ENCODE results near the gene PSG7. TPM values are rescaled to one million over a fixed set of nuclear protein-coding genes. Genes with fewer than 3 reads are reported as not detected.
"Not testable (repeated sequence)": the region's sequence is repeated elsewhere in the genome, so short reads cannot be mapped to it uniquely, and the experiment has no call there.

PSG7 gene
- total RNA-seq, 8 experiments from 2014 or later, result 0.09 to 0.71 (median 0.22) TPM; not detected in 4

- H3K4me3 ChIP-seq; H3K27ac ChIP-seq; H3K4me1 ChIP-seq (replicated peaks in 1 of 2); ATAC-seq (replicated peaks in 6 of 8); in situ Hi-C loops (cut with MboI; ENCODE audit: low pct_unique_long_range_greater_than_20kb in 2 of 9, low sequenced_read_pairs in 9 of 9, unreplicated experiment in 9 of 9): not testable (repeated sequence)
- WGBS, 10 experiments, result 0 to 100% (median 33%) methylated on average over 1 to 4 of the region's 4 CpGs; no CpG with 5 or more reads in 4 of the 10 experiments
Observed at GRCh38 chr19:42900561-42900960, 36.4 kb downstream of the PSG7 start.

GRCh38 chr19:42899674-42900073 is 37.3 kb downstream of the PSG7 start:
- in situ Hi-C loops (cut with MboI; ENCODE audit: low pct_unique_long_range_greater_than_20kb in 2 of 9, low sequenced_read_pairs in 9 of 9, unreplicated experiment in 9 of 9), result not testable (repeated sequence)

GRCh38 chr19:42899110-42899509 is 37.9 kb downstream of the PSG7 start:
- in situ Hi-C loops (cut with MboI; ENCODE audit: low pct_unique_long_range_greater_than_20kb in 2 of 9, low sequenced_read_pairs in 9 of 9, unreplicated experiment in 9 of 9); ATAC-seq (replicated peaks in 6 of 8); H3K4me3 ChIP-seq; H3K27ac ChIP-seq; H3K4me1 ChIP-seq (replicated peaks in 1 of 2): not testable (repeated sequence)
- 38 to 80% (median 80%) methylated on average over 1 of the region's 1 CpG; no CpG with 5 or more reads in 5 of the 10 experiments for WGBS, 10 experiments

More at GRCh38 chr19:42899674-42900073, 37.3 kb downstream of the PSG7 start:
- not testable (repeated sequence) for H3K27ac ChIP-seq; H3K4me3 ChIP-seq; ATAC-seq (replicated peaks in 6 of 8); H3K4me1 ChIP-seq (replicated peaks in 1 of 2)
- 0 to 100% (median 65%) methylated on average over 1 to 9 of the region's 12 CpGs; no CpG with 5 or more reads in 4 of the 10 experiments for WGBS, 10 experiments

- H3K27ac ChIP-seq; in situ Hi-C loops (cut with MboI; ENCODE audit: low pct_unique_long_range_greater_than_20kb in 2 of 9, low sequenced_read_pairs in 9 of 9, unreplicated experiment in 9 of 9): not testable (repeated sequence)
- 0% methylated on average over 1 of the region's 1 CpG; no CpG with 5 or more reads in 7 of the 10 experiments for WGBS, 10 experiments
Observed at GRCh38 chr19:42898656-42899055, 38.4 kb downstream of the PSG7 start.

GRCh38 chr19:42897729-42898128 is 39.3 kb downstream of the PSG7 start:
- WGBS, 10 experiments, result 0 to 80% (median 0%) methylated on average over 1 of the region's 1 CpG; no CpG with 5 or more reads in 5 of the 10 experiments
- in situ Hi-C loops (cut with MboI; ENCODE audit: low pct_unique_long_range_greater_than_20kb in 2 of 9, low sequenced_read_pairs in 9 of 9, unreplicated experiment in 9 of 9); H3K4me3 ChIP-seq; ATAC-seq (replicated peaks in 6 of 8); H3K4me1 ChIP-seq (replicated peaks in 1 of 2); H3K27ac ChIP-seq: not testable (repeated sequence)

More at GRCh38 chr19:42898656-42899055, 38.4 kb downstream of the PSG7 start:
- ATAC-seq (replicated peaks in 6 of 8); H3K4me3 ChIP-seq; H3K4me1 ChIP-seq (replicated peaks in 1 of 2): not testable (repeated sequence)

- in situ Hi-C loops (cut with MboI; ENCODE audit: low pct_unique_long_range_greater_than_20kb in 2 of 9, low sequenced_read_pairs in 9 of 9, unreplicated experiment in 9 of 9); H3K4me1 ChIP-seq (replicated peaks in 1 of 2); ATAC-seq (replicated peaks in 6 of 8); H3K4me3 ChIP-seq; H3K27ac ChIP-seq: not testable (repeated sequence)
- 8 to 100% (median 50%) methylated on average over 1 to 4 of the region's 7 CpGs; no CpG with 5 or more reads in 2 of the 10 experiments for WGBS, 10 experiments
Observed at GRCh38 chr19:42890446-42890845, 46.6 kb downstream of the PSG7 start.

- H3K4me1 ChIP-seq (replicated peaks in 1 of 2); in situ Hi-C loops (cut with MboI; ENCODE audit: low pct_unique_long_range_greater_than_20kb in 2 of 9, low sequenced_read_pairs in 9 of 9, unreplicated experiment in 9 of 9); H3K27ac ChIP-seq; H3K4me3 ChIP-seq: not testable (repeated sequence)
- ATAC-seq (replicated peaks in 6 of 8), result peak in 1 of 8 experiments; percentile 43
Observed at GRCh38 chr19:42887876-42888445, 49.0 kb downstream of the PSG7 start.

- ATAC-seq (replicated peaks in 6 of 8); H3K27ac ChIP-seq; H3K4me1 ChIP-seq (replicated peaks in 1 of 2); in situ Hi-C loops (cut with MboI; ENCODE audit: low pct_unique_long_range_greater_than_20kb in 2 of 9, low sequenced_read_pairs in 9 of 9, unreplicated experiment in 9 of 9); H3K4me3 ChIP-seq: not testable (repeated sequence)
- WGBS, 10 experiments, result 0 to 88% (median 16%) methylated on average over 1 to 2 of the region's 2 CpGs; no CpG with 5 or more reads in 3 of the 10 experiments
Observed at GRCh38 chr19:42882730-42883129, 54.3 kb downstream of the PSG7 start.

- in situ Hi-C loops (cut with MboI; ENCODE audit: low pct_unique_long_range_greater_than_20kb in 2 of 9, low sequenced_read_pairs in 9 of 9, unreplicated experiment in 9 of 9); H3K4me3 ChIP-seq; H3K4me1 ChIP-seq (replicated peaks in 1 of 2); ATAC-seq (replicated peaks in 6 of 8); H3K27ac ChIP-seq: not testable (repeated sequence)
- 0 to 100% (median 60%) methylated on average over 1 to 5 of the region's 5 CpGs; no CpG with 5 or more reads in 3 of the 10 experiments for WGBS, 10 experiments
Observed at GRCh38 chr19:42882010-42882409, 55.0 kb downstream of the PSG7 start.

GRCh38 chr19:42881279-42881678 is 55.7 kb downstream of the PSG7 start:
- in situ Hi-C loops (cut with MboI; ENCODE audit: low pct_unique_long_range_greater_than_20kb in 2 of 9, low sequenced_read_pairs in 9 of 9, unreplicated experiment in 9 of 9); H3K4me3 ChIP-seq; H3K27ac ChIP-seq; H3K4me1 ChIP-seq (replicated peaks in 1 of 2); ATAC-seq (replicated peaks in 6 of 8): not testable (repeated sequence)
- 60% methylated on average over 1 of the region's 8 CpGs; no CpG with 5 or more reads in 9 of the 10 experiments for WGBS, 10 experiments

GRCh38 chr19:42880621-42881020 is 56.4 kb downstream of the PSG7 start:
- H3K4me1 ChIP-seq (replicated peaks in 1 of 2); in situ Hi-C loops (cut with MboI; ENCODE audit: low pct_unique_long_range_greater_than_20kb in 2 of 9, low sequenced_read_pairs in 9 of 9, unreplicated experiment in 9 of 9); H3K27ac ChIP-seq; H3K4me3 ChIP-seq; ATAC-seq (replicated peaks in 6 of 8): not testable (repeated sequence)
- WGBS, 10 experiments, result no CpG with 5 or more reads among the region's 9 CpGs

- Histone ChIP-seq H3K4me3 (no peak within 1 kb of the TSS), H3K27ac (no peak within 1 kb of the TSS), H3K4me1 (replicated peaks in 1 of 2) (no peaks in the 10 kb centered on the region)
- ATAC-seq (replicated peaks in 6 of 8), result no peak
- WGBS, 10 experiments, result 0 to 100% (median 93%) methylated on average over 1 to 2 of the region's 2 CpGs; no CpG with 5 or more reads in 7 of the 10 experiments
- in situ Hi-C loops (cut with MboI; ENCODE audit: low pct_unique_long_range_greater_than_20kb in 2 of 9, low sequenced_read_pairs in 9 of 9, unreplicated experiment in 9 of 9), result no loop called here
Observed at GRCh38 chr19:42879613-42880012, 57.4 kb downstream of the PSG7 start, which contains the start of gene PSG1. PSG1 (minus strand) TSS chr19:42879713; CDS start chr19:42879581, 132 bp downstream.

GRCh38 chr19:42876596-42876995 is 60.4 kb downstream of the PSG7 start:
- H3K27ac ChIP-seq, result not testable (repeated sequence)

GRCh38 chr19:42875881-42876280 is 61.1 kb downstream of the PSG7 start:
- 0 to 78% (median 20%) methylated on average over 1 of the region's 1 CpG; no CpG with 5 or more reads in 4 of the 10 experiments for WGBS, 10 experiments
- ATAC-seq (replicated peaks in 6 of 8); in situ Hi-C loops (cut with MboI; ENCODE audit: low pct_unique_long_range_greater_than_20kb in 2 of 9, low sequenced_read_pairs in 9 of 9, unreplicated experiment in 9 of 9); H3K4me1 ChIP-seq (replicated peaks in 1 of 2); H3K27ac ChIP-seq; H3K4me3 ChIP-seq: not testable (repeated sequence)

More at GRCh38 chr19:42876596-42876995, 60.4 kb downstream of the PSG7 start:
- H3K4me3 ChIP-seq; in situ Hi-C loops (cut with MboI; ENCODE audit: low pct_unique_long_range_greater_than_20kb in 2 of 9, low sequenced_read_pairs in 9 of 9, unreplicated experiment in 9 of 9); H3K4me1 ChIP-seq (replicated peaks in 1 of 2); ATAC-seq (replicated peaks in 6 of 8): not testable (repeated sequence)
